Measurements from ENCODE around the gene NRCAM.

DNA sequence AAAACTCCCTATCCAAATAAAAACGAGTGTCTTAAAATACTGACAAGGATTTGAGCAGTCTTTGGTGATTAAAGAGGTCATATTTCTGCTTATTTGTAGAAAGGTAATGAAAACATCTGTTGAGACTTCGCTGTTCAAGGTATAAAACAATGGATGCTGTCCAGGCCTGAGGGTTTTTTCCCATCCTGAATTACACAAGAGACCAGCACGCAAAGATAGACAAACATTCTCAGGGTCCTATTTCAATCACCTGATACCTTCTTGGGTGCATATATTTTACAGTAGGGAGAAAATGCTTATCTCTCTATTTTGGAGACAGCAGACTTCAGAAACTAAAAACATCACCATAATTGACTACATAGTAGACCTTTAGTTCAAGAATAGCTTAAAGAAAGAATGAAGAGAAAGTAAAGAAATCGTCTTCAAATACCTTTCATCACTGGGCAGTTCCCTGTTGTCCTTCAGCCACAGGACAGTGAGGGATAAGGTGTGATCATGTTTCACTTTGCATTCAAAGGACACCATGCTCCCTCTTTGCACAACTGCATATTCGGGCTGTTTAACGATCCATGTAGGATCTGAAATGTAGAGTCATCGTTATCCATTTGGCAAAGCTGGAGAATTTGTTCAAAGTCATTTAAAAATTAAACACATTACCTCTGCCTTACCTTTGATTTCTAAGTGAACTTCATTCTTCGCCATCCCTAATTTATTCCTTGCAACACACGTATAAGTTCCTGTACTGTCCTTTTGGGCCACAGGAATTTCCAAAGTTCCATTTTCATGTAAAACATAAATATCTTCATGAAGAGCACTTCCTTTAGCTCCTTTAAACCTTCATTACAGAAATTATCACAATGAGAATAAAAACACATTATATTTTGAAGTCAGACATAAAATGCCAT lies 262.4 kb downstream of the NRCAM start:
- TF ChIP-seq, protein P1, sequence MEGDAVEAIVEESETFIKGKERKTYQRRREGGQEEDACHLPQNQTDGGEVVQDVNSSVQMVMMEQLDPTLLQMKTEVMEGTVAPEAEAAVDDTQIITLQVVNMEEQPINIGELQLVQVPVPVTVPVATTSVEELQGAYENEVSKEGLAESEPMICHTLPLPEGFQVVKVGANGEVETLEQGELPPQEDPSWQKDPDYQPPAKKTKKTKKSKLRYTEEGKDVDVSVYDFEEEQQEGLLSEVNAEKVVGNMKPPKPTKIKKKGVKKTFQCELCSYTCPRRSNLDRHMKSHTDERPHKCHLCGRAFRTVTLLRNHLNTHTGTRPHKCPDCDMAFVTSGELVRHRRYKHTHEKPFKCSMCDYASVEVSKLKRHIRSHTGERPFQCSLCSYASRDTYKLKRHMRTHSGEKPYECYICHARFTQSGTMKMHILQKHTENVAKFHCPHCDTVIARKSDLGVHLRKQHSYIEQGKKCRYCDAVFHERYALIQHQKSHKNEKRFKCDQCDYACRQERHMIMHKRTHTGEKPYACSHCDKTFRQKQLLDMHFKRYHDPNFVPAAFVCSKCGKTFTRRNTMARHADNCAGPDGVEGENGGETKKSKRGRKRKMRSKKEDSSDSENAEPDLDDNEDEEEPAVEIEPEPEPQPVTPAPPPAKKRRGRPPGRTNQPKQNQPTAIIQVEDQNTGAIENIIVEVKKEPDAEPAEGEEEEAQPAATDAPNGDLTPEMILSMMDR (conservative IDR thresholded peaks at IDR 0.05; ENCODE audit: low read depth, low read length) = no peak
- TF ChIP-seq EZH2 (IDR thresholded peaks at IDR 0.05; ENCODE audit: borderline replicate concordance, low read depth, low read length, poor library complexity, severe bottlenecking) = no peak

Measured in A673 (cell line).